ENCODE results near the gene ARPC2. TPM values are rescaled to one million over a fixed set of nuclear protein-coding genes. Genes with fewer than 3 reads are reported as not detected.

The ARPC2 gene
- polyA plus RNA-seq, 1 donor from 2014 or later = 167 TPM

DNA sequence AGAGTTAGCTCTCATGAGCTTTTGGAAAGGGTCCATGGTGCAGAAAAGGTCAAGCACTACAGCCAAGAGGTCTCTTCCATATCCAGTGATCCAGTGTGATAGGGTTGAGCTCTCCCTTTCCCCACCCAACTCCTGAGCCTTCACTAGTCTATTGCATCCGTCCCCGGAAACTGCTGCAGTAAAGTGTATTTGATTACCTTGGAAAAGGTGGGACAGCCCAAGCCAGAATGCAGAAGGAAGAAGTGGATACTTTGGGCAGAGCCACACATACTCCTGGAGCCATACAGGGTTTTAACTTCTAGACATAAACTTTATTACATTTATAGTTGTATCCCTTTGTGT, 56.9 kb downstream of the ARPC2 start:
- TF ChIP-seq, protein P1, sequence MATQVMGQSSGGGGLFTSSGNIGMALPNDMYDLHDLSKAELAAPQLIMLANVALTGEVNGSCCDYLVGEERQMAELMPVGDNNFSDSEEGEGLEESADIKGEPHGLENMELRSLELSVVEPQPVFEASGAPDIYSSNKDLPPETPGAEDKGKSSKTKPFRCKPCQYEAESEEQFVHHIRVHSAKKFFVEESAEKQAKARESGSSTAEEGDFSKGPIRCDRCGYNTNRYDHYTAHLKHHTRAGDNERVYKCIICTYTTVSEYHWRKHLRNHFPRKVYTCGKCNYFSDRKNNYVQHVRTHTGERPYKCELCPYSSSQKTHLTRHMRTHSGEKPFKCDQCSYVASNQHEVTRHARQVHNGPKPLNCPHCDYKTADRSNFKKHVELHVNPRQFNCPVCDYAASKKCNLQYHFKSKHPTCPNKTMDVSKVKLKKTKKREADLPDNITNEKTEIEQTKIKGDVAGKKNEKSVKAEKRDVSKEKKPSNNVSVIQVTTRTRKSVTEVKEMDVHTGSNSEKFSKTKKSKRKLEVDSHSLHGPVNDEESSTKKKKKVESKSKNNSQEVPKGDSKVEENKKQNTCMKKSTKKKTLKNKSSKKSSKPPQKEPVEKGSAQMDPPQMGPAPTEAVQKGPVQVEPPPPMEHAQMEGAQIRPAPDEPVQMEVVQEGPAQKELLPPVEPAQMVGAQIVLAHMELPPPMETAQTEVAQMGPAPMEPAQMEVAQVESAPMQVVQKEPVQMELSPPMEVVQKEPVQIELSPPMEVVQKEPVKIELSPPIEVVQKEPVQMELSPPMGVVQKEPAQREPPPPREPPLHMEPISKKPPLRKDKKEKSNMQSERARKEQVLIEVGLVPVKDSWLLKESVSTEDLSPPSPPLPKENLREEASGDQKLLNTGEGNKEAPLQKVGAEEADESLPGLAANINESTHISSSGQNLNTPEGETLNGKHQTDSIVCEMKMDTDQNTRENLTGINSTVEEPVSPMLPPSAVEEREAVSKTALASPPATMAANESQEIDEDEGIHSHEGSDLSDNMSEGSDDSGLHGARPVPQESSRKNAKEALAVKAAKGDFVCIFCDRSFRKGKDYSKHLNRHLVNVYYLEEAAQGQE (IDR thresholded peaks at IDR 0.05; ENCODE audit: borderline replicate concordance) = no peak
- TF ChIP-seq TAF1 (IDR thresholded peaks at IDR 0.05; ENCODE audit: low read depth) (no peak), EZH2 (IDR thresholded peaks at IDR 0.05; ENCODE audit: borderline replicate concordance, insufficient read depth, low read length, poor library complexity, severe bottlenecking) (no peak), MXI1 (conservative IDR thresholded peaks at IDR 0.05; ENCODE audit: poor library complexity, severe bottlenecking) (no peak), EP300 (conservative IDR thresholded peaks at IDR 0.05; ENCODE audit: poor library complexity, severe bottlenecking) (no peak), RAD21 (conservative IDR thresholded peaks at IDR 0.05) (no peak)
- Histone ChIP-seq H3K36me3 (ENCODE audit: insufficient read depth, low read length) (no peaks in the 10 kb centered on the region), H3K9me2 (ENCODE audit: insufficient read depth, low read length) (no peaks in the 10 kb centered on the region), H2AFZ (ENCODE audit: low read depth, low read length) (no peak overlapping the region), H3K4me3 (ENCODE audit: low read length) (no peak overlapping the region), H4K20me1 (ENCODE audit: insufficient read depth) (no peaks in the 10 kb centered on the region), H3K27ac (ENCODE audit: low read length) (no peak overlapping the region), H3K79me2 (replicated peaks; ENCODE audit: insufficient read depth, low read length) (peaks cover 8% of the 10 kb centered on the region), H3K27me3 (ENCODE audit: insufficient read depth, low read depth, low read length) (no peaks in the 10 kb centered on the region), H3F3A (ENCODE audit: insufficient read depth, low read length, poor library complexity, severe bottlenecking) (no peaks in the 10 kb centered on the region), H3K9me3 (ENCODE audit: low read length) (no peaks in the 10 kb centered on the region), H3K4me2 (ENCODE audit: low read length) (no peak overlapping the region), H3K9ac (ENCODE audit: low read length) (no peak overlapping the region)

GRCh38 chr2:218274586-218274985, 57.6 kb downstream of the ARPC2 start:
- Histone ChIP-seq H3K9me2 (ENCODE audit: insufficient read depth, low read length) (no peaks in the 10 kb centered on the region), H3K9me3 (ENCODE audit: low read length) (no peaks in the 10 kb centered on the region), H3K4me3 (ENCODE audit: low read length) (no peak overlapping the region), H3K36me3 (ENCODE audit: insufficient read depth, low read length) (no peaks in the 10 kb centered on the region), H4K20me1 (ENCODE audit: insufficient read depth) (no peaks in the 10 kb centered on the region), H3F3A (ENCODE audit: insufficient read depth, low read length, poor library complexity, severe bottlenecking) (no peaks in the 10 kb centered on the region), H3K27ac (ENCODE audit: low read length) (no peak overlapping the region), H2AFZ (ENCODE audit: low read depth, low read length) (no peak overlapping the region), H3K4me2 (ENCODE audit: low read length) (no peak overlapping the region), H3K79me2 (replicated peaks; ENCODE audit: insufficient read depth, low read length) (peaks cover 1% of the 10 kb centered on the region), H3K9ac (ENCODE audit: low read length) (no peak overlapping the region), H3K27me3 (ENCODE audit: insufficient read depth, low read depth, low read length) (no peaks in the 10 kb centered on the region)
- TF ChIP-seq SMC3 (conservative IDR thresholded peaks at IDR 0.05; ENCODE audit: poor library complexity) (no peak), RAD21 (conservative IDR thresholded peaks at IDR 0.05) (no peak), EP300 (conservative IDR thresholded peaks at IDR 0.05; ENCODE audit: poor library complexity, severe bottlenecking) (no peak), POLR2AphosphoS5 (IDR thresholded peaks at IDR 0.05) (no peak), TAF1 (IDR thresholded peaks at IDR 0.05; ENCODE audit: low read depth) (no peak)
- TF ChIP-seq, protein P2, sequence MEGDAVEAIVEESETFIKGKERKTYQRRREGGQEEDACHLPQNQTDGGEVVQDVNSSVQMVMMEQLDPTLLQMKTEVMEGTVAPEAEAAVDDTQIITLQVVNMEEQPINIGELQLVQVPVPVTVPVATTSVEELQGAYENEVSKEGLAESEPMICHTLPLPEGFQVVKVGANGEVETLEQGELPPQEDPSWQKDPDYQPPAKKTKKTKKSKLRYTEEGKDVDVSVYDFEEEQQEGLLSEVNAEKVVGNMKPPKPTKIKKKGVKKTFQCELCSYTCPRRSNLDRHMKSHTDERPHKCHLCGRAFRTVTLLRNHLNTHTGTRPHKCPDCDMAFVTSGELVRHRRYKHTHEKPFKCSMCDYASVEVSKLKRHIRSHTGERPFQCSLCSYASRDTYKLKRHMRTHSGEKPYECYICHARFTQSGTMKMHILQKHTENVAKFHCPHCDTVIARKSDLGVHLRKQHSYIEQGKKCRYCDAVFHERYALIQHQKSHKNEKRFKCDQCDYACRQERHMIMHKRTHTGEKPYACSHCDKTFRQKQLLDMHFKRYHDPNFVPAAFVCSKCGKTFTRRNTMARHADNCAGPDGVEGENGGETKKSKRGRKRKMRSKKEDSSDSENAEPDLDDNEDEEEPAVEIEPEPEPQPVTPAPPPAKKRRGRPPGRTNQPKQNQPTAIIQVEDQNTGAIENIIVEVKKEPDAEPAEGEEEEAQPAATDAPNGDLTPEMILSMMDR (IDR thresholded peaks at IDR 0.05; ENCODE audit: poor library complexity, severe bottlenecking) = no peak
- TF ChIP-seq, protein P1 (IDR thresholded peaks at IDR 0.05; ENCODE audit: borderline replicate concordance) = no peak
